DLD1 (cell line): ENCODE results near the gene SPG7.
"Not testable (repeated sequence)": the region's sequence is repeated elsewhere in the genome, so short reads cannot be mapped to it uniquely, and the experiment has no call there.

Experiments
- in situ Hi-C: cut with HindIII; loops from 2 replicates; pipeline ENCODE4 v1.10.0; 2017; ENCODE audit warnings: low sequenced_read_pairs

Gene SPG7

DNA sequence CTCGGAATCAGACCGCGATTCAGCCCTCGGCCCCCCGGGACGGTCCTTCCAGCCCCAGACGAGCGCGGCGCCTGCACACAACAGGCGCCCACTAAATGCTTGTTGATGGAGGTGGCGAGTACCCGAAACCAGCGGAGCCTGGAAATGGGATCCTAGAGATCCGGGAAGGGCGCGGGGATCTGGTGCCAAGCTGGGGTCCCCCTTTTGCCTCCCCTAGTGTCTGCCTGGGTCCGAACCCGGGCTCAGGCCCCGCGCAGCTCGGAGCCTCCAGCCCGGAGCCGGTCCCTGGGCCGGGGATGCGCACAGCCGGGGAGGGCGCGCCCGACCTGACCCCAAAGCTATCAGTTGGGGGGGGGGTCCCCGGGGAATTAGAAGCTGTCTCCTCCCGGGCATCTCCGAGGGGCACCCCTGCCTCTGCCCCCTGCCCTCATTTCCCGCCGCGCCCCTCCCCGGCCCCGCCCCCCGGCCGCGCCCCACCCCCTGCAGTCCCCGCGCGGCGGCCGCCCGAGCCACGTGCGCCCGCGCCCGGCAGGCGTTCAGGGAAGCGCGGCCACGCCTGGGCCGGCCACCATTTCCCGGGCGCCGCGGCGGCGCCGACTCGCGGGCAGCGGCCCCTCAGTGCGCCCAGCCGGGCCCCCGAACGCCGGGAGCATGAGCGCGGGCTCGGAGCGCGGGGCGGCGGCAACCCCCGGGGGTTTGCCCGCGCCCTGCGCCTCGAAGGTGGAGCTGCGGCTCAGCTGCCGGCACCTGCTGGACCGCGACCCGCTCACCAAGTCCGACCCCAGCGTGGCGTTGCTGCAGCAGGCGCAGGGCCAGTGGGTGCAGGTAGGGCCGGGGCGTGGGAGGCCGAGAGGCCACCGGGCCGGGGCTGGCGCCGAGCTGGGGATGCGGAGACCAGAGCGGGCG is 67.3 kb downstream of the SPG7 start, which contains the start of gene CPNE7:
CPNE7 (plus strand) TSS at position 512 of the 906 bp plus-strand sequence; CDS start at position 652, 140 bp downstream.
- in situ Hi-C loops = no loop called here

- in situ Hi-C loops = no loop called here
Observed at GRCh38 chr16:89576153-89577054, 68.2 kb downstream of the SPG7 start.

- in situ Hi-C loops = no loop called here
Observed at GRCh38 chr16:89577055-89577759, 69.0 kb downstream of the SPG7 start.

GRCh38 chr16:89579351-89579750 is 71.1 kb downstream of the SPG7 start:
- in situ Hi-C loops = no loop called here

- in situ Hi-C loops = no loop called here
Observed at GRCh38 chr16:89581045-89581695, 73.0 kb downstream of the SPG7 start.

- in situ Hi-C loops = no loop called here
Observed at GRCh38 chr16:89581861-89582563, 73.8 kb downstream of the SPG7 start.

DNA sequence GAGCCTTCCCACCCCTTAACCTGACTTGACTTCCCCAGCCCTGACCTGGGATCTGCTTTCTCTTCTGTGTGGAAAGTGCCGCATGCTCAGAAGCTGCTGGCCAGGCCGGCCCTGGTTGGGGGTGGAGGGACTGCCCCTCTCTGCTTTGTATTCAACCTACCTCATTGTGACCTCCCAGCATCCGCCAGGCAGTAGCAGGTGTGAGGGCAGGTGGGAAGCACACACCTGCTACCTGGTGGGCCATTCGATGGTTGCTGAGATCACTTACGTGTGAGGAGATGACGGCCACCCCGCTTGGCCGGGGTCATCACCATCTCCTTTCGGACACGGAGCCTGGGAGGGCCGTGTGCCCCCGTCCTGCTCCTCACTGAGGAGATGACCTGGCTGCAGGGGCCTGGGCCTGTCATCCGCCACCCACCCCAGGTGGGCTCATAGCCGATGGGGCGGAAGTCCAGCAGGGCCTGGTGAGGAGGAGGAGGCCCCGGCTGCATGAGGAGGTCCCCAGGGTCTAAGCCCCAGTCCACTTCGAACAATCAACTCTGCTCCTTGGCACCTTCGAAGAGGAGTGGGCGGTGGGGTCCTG is 74.5 kb downstream of the SPG7 start:
- in situ Hi-C loops = no loop called here

GRCh38 chr16:89583197-89583894 is 75.1 kb downstream of the SPG7 start:
- in situ Hi-C loops = no loop called here

DNA sequence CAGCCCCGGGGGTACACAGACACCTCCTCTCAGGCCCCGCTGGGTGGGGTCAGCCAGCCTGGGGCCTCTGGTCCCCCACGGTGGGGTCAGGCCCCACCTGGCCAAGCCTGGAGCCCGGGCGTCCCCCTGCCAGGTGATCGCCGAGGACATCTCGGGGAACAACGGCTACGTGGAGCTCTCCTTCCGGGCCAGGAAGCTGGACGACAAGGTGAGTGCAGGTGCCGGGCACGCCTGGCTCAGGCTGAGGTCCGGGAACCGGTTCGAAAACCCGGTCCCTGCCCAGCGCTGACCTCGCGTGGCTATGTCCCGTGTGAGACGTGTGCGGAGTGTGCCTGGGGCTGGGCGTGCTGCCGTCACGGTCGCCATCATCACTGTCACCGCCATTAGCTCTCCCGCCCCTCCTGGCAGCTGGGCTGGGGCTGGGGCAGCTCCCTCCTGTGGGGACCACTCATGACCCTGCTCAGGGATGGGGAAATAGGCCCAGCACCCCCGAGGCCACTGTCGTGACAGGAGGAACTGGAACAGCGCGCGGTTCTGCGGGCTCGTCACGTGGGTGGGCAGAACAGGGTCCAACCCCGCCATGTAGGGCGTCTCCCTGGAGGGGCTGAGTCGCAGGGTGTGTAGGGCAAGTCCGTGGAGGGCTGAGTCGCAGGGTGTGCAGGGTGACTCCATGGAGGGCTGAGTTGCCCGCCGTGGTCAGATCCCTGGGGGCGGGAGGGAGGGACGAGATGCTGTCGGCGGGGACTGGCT is 75.9 kb downstream of the SPG7 start:
- in situ Hi-C loops = no loop called here

GRCh38 chr16:89584768-89585549 is 76.8 kb downstream of the SPG7 start:
- in situ Hi-C loops = no loop called here

DNA sequence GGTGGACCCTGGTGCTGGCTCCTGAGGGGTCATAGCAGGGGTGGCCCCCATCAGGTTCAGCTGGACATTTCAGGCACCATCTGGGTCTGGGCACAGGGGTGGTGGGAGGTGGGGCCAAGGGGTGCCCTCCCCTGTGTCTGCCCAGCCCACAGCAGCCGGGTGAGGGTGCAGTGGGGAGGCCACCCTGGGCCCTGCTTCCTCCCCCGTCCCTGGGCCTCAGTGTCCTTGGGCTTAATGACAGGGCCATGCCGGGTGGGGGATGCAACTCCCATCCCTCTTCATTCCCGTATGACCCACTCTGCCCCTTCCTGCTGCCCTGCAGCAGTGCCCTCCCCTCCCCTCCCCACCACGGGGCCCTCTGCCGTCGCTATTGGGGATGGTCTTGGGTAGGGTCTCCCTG is 78.0 kb downstream of the SPG7 start:
- in situ Hi-C loops = no loop called here

DNA sequence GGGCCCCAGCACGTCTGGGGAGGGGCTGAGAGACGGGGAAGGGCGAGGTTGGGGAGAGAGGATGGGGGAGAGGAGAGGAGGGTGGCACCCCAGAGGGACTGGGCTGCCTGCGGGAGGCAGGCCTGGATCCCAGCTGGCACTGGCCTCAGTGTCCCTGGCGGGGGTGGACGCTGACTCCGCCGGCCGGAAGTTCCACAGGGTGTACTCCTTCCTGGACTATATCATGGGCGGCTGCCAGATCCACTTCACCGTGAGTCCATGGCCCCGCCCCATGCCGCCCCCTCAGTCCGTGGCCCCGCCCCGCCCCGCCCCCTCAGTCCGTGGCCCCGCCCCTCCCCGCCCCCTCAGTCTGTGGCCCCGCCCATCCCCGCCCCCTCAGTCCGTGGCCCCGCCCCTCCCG is 78.7 kb downstream of the SPG7 start:
- in situ Hi-C loops = no loop called here

DNA sequence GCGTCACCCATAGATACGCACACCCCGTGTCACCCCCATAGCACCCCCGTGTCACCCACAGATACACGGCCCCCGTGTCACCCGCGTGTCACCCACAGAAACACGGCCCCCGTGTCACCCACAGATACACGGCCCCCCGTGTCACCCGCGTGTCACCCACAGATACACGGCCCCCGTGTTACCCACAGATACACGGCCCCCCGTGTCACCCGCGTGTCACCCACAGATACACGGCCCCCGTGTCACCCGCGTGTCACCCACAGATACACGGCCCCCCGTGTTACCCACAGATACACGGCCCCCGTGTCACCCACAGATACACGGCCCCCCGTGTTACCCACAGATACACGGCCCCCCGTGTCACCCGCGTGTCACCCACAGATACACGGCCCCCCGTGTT is 79.5 kb downstream of the SPG7 start:
- in situ Hi-C loops = not testable (repeated sequence)

DNA sequence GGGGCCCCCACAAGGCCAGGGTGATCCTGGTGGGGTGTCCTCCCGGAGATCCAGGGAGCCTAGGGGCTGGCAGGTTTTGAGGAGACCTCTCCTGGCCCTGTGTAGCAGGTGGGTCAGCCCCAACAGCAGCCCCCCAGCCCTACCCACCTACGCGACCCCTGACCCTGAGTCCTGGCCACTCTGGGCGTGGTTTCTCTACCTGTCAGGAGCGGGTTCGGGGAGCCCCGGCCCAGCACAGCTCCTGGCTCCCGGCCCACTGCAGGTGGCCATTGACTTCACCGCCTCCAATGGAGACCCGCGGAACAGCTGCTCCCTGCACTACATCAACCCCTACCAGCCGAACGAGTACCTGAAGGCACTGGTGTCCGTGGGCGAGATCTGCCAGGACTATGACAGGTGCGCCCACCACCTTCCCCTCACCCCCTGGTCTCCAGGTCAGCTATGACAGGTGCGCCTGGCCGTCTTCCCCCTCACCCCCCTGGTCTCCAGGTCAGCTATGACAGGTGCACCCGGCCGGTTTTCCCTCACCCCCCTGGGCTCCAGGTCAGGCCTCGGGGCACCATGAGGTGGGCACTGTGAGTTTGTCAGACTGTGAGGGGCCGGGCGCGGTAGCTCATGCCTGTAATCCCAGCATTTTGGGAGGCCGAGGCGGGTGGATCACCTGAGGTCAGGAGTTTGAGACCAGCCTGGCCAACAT is 80.4 kb downstream of the SPG7 start:
- in situ Hi-C loops = no loop called here

DNA sequence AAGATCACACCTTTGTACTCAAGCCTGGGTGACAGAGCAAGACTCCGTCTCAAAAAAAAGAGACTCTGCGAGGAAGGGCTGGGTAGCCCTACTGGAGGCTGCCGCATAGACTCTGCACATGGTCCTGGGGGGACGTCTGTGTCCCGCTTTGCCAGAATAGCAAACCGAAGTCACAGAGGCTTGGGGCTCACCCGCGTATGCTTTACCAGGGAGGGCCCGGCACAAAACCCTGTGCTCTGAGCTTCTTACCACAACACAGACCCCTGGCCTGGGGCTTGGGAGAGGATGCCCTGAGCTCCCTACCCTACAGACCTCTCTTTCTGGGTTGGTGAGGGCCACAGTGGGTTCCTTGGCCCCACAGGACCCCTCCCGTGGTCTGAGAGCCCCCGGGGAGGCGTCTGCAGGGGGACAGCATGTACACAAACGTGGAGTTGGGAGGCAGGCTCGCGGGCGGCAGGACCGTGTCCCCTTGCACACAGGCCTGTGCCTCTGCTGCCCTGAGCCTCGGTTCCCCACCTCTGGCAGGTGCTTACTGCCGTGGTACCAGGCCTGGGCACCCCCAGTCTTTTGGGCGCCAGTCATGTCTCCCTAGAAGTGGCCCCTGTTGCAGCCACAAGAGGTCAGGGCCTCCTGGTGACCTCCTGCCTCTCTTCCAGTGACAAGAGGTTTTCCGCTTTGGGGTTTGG is 81.2 kb downstream of the SPG7 start:
- in situ Hi-C loops = no loop called here

GRCh38 chr16:89593841-89594240 is 85.6 kb downstream of the SPG7 start:
- in situ Hi-C loops = no loop called here
